HG02588 (cell line): Measurements from ENCODE around the gene POC1B.

Experiments
- ATAC-seq: cut with Tn5 transposase; IDR thresholded peaks from one replicate; pipeline ENCODE4 v1.9.1; 2021; ENCODE audit warnings: mild to moderate bottlenecking, moderate library complexity; ENCODE audit not compliant: unreplicated experiment

POC1B gene

DNA sequence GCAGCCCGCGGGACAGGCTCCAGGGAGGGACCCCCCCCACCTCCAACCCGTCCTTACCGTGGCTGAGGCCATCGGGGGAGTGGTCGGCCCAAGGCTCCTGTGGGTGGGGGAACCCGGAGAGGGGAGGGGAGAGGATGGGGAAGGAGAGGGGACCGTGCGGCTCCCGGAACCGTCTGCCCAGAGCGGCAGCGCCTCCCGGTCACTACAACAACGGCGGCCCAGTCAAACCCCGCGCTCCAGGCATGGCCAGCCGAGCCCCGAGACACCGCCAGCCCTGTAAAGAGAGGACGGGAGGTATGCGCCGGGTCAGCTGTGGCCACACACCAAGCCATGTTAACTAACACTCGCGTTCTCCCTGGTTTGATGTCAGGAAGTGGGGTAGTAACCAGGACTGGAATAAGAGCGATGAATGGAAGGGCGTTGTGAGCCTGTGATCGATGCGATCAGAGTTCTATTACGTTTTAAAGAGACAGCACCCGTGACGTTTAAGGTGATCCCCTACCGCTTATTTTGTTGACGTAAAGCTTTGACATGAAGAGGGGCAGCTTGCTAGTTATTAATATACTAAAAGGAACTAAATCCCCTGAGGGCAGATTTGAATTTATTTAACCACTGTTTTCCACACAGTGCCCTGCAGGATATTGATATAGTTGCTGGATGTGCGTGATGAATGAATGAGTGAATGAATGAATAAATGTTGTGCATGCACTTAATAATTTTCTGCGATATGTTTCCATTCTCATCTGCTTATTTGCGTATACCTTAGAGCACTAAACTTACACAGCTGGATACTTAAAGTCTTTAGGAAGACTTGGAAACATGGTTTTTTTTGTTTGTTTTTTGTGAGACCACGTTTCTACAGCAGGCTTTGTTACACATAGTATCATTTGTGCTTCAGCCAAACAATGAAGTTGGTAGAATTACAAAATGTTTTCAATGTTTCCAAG, at the start of gene POC1B:
Gene POC1B, minus strand, starts transcription at position 224 of the 947 bp plus-strand sequence. Its CDS starts 152 bp downstream, at position 72.
- peak; percentile 71 for ATAC-seq

DNA sequence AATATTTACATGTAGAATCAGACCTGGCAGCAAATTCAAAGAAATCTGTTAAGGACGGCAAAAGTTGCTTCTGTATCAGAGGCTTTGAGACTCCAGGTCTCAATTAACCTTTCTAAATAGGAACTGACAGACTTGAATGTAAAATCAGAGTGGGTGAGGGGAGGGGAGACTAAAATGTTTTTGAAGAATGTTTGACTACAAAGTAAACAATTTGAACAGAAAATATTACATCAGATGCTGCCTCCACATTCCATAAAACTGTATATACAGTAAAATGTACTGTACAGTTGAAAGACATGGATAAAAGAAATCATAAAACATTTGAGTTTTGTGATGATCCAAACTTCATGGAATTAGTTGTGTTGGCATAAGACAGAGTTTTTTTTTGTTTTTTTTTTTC, 49.5 kb upstream of the POC1B start:
- no peak for ATAC-seq

DNA sequence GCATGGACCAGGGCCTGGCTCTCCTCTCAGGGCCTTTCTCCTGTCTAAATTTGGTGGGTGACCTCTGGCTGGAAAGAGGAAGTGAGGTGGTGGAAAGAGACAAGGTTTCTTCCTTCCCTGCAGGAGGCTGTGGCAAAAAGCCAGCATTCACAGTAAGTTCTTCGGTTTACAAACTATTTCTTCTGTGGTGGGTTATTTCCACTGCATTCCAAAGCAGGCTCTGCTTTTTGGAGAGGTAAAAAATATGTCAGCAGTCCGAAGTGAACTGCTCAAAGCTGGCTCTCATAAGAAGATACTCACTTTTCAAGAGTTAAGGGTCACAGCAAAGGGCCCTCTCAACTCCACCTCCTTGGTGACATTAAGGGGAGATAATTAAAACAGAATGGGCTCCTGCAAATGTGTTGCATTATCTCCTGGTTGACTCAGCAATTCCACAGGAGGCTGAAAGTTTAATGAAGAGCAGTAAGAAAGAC, 48.9 kb upstream of the POC1B start:
- no peak for ATAC-seq

DNA sequence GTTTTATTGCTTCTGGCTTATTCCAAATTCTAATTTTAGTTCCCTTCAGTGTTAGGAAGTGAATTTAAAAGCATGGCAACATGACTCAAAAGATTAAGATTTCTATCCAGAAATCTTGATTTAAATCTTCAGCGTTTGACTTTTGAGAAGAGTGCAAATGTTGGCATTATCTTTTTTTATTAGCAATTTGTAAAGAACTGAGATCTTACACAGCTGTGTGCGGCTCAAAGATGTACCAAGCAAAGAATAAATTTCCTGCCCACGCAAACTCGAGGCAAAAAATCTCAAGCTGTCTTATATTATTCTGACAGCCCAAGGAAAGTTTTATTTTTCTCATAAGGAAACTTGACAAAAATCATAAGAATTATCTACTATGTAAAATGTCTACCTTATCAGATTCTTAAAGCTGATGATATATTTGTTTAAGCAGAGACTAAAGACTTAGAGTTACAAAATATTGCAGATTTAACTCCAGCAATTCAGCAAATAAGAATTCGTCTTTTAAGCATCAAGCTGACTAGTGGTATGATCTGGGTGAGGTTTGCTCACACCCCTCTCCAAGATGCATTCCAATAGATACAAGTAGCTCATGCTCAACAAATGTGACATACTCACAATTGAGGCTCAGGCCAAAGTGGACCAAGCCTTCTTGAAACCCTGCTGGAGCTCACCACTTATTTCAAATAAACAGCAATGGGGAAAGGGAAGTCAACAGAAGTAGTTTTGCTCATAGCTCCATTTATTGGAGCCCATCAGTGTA, 47.4 kb upstream of the POC1B start:
- ATAC-seq: no peak

DNA sequence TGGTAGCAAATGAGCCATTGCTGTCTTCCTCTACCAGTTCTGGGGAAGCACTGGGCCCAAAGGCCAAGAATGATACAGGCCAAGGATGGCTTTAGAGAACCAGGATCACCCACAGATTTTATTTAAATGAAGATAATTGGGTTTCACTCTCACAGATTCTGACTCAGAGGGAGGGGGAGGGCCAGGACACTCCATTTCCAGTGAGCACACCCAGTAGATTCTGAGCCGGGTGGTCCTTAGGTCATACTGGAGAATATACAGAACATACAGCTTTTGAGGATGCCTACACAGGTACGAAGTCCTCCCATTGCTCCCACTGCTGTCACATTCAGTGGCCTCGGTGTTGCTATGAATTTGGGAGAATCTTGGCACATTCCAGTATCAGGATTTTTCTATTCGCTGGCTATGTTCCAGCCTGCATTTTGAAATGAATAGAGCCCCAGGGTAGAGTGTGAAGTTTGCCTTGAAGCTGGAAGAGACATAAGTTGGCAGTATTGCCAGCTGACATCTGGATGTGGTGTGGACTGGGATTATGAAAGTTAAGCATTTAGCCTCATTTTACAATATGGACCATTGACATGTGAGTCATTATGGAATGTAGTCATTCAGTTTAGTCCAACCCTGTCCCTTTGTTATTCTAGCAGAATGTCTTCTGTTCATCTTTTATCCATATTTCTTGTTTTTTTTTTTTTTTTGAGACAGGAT, 45.8 kb upstream of the POC1B start:
- no peak for ATAC-seq

DNA sequence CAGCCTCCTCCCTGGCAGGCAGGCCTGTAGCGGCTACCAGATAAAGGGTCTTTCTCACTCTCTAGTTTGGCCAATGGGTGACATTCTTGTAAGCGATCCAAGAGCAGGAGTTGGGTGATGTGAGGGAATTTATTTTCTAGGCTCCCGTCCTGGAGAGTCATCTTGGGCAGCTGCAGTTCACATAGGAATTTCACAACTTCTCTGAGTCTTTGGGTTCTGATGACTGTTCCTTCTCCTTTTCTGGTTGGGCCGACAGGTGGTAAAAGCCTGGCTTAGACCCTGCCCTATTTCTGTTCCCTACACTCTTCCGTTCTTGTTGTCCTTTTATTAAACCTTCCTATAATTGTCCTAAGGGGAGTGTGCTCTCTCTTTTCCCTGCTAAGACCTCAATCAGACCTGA, 42.6 kb upstream of the POC1B start:
- ATAC-seq: no peak

DNA sequence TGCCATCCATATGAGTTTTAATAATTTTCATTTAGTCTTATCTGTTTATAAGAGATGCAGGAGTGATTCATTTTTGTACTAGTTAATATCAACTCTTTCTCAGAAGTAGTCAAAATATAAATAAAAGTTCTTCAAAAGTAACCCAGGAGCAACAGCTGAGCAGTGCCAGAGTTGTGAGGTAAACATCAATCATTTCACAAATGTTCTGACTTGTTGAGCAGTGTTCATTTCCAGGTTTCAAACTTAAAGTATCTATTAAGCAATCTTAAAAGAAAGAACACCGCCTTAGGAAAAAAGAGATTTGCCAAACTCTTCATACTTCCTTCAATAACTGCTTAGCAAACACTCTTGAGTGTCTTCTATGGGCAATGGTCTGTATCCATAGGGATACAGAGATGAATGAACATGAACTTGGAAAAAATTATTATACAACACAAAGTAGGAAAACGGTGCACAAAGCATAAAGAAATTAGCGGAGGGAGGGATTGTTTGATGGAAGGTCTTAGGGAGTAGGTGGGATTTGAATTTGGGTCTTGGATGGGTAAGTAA, 41.9 kb upstream of the POC1B start:
- ATAC-seq: no peak

DNA sequence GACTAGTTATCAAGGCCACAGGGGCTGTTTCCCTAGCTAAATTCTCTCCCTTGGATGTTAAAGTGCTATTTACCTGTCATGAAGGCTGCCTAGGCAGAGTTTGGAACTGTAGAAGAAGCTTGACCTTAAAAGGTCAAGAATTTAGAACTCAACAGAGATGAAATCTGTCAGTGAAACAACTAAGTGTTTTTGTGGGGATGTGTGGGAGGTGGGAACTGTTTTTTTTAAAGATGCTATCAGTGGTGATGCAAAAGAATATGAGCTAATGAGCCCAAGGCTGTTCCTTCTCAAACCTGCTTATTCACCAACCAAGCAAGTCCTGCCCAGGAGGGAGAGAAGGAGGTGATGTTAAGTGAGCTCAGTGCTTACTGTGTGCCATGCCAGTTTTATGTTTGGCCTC, 40.8 kb upstream of the POC1B start:
- no peak for ATAC-seq

DNA sequence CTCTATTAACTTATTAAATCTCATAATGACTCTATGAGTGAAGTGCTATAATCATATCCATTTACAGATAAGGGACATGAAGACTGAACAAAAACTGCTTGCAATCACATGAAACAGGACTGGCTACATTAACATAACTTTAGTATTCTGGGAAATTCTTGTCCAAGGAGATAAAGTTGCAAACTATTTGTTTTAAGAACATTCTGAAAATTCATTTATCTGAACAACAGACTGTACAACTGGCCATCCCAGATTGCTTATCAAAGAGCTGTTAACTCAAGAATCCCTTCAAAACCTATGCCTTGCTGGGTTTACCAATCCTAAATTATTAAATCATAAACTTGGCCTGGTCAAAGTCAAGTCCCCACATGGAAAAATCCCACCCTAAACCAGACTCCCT, 39.2 kb upstream of the POC1B start:
- no peak for ATAC-seq

DNA sequence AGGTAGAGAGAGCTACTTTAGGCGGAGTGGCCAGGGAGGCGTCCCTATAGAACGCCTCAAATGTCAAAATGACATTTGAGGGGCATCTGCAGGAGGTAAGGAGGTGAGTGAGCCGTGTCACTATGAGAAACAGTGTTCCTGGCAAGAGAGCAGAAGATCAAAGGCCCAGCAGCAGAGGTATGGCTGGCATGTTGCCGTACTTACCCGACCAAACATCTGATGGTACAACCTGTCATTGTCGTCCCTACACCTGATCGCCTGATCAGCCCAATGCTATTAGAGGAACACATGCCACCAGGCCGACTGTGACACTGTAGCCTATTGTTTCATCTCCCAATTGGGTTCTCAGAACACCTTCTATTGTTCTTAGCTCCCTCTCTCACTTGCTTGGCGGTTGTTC, 33.9 kb upstream of the POC1B start:
- ATAC-seq: no peak

DNA sequence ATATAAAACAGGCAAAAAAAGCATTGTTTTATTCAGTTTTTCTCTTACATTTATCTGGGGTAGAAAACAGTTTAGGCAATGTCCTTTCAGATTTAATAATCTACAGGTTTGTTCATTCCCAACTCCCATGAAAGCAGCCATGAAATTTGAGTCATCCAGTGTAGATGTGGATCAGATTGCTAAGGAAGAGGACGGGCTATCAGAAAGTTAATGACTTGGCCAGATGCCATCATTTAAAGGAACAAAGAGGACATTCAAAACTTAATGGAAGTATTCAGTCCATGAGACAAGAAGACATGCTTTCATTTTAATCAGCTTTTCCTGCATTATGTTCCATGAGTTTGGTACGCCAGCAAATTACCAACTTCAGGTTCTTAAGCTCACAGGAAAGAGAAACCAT, 31.1 kb upstream of the POC1B start:
- ATAC-seq: no peak

DNA sequence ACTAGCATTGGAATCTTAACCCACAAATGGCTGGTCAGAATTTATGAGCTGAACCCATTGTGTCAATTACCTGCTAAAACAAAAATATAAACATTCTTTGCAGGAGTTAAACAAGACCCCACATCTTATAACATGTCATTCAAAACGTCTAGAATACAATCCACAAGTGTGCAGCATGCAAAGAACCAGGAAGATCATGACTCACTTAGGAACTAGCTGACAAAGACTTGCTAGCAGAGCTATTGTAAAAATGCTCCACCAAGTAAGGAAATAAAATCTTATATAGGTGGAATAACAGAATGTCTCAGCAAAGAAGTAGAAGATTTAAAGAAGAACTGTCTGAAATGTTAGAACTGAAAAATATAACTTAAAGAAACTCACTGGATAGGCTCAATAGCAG, 26.5 kb upstream of the POC1B start:
- ATAC-seq: no peak

DNA sequence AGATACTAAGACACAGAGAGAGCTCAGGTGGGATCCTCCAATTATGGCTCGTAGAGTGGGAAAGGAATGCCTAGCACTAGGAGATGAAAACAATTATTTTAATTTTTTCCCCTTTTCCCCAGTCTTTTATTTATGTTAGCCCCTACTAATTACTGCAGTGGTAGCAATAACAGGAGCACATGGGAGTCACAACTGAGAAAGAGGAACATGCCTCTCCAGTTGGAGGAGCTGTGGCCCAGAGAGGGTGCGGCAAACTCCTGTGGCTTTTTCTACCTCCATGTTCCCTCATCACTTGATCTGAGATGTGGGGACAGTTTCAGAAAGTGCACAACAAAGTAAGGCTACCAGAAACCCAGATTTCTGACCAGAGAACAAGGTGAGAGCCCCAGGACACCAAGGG, 25.9 kb upstream of the POC1B start:
- no peak for ATAC-seq

DNA sequence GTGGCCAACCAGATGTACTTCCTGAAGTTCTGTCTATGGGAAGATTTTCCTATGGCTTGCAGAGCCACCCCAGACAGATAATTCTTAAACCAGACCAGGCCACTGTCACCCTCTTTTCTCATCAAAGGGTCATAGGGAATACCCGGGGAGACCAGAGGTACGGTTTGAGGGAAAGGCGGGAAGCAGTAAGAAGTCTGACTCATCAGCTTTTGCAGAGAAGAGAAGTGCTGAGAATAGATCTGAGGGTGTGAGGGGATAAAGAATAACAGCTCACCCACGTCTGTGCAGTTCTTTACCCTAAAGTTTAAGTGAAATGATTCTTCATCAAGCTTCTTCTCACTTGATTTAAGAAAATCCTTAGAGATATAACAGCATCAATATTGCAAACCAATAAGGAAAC, 21.3 kb upstream of the POC1B start:
- ATAC-seq: no peak

DNA sequence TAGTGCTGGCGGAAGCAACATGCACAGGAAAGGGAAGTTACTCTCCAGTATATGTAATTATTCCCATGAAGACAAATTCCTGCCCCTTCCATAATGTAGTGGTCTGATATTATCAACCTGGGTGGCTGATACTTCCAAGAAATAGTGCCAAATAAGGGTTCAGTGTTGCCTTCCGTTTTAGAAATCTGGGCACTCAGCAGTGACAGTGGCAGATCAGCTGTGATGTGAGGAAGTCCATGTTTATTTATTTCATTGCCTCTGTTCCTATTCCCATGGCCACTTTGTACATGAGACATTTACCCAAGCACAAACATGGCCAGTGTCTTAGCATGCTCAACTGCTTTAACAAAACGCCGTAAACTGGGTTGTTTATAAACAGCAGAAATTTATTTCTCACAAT, 20.3 kb upstream of the POC1B start:
- ATAC-seq: no peak

DNA sequence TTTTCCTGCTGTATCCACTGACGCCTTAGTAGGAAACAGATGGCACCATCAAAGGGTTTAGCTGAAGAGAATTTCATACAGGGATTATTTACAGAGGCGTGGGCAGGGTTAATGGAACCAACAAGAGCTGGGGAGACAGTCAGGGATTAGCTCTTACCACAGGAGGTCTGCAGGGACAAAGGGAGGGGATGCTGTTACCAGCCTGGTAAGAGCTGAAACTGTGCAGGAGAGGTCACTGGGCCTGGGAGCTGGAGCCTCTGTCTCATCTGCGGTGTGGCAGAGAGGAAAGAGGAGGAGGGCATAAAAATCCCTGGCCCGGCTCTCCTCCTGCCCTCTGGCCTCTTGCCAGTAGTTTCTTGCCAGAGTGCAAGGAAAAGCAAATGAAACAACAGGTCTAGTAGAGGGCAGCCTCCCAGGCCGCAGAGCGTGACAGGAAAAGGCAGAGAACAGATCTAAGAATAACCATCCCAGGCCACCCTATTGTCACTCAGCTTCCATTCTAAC, 18.9 kb upstream of the POC1B start:
- ATAC-seq: no peak

DNA sequence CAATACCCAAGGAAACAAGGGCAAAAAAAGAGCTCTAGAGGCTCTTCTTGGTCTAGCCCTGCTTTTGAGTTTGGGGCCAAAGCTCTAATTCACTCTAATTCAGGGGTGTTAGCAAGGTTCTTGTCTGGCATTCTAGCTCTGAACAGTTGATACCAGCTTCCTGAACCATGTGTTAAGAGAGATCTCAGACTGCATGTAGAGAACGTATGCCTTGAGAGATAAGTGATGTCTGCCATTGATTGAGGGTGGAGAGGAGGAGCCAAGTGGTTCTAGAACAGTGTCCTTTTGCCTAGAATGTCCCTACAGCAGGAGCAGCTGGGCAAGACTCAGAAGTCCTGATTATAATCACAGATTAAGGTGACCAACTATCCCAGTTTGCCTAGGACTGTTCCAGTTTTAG, 18.2 kb upstream of the POC1B start:
- ATAC-seq: no peak

DNA sequence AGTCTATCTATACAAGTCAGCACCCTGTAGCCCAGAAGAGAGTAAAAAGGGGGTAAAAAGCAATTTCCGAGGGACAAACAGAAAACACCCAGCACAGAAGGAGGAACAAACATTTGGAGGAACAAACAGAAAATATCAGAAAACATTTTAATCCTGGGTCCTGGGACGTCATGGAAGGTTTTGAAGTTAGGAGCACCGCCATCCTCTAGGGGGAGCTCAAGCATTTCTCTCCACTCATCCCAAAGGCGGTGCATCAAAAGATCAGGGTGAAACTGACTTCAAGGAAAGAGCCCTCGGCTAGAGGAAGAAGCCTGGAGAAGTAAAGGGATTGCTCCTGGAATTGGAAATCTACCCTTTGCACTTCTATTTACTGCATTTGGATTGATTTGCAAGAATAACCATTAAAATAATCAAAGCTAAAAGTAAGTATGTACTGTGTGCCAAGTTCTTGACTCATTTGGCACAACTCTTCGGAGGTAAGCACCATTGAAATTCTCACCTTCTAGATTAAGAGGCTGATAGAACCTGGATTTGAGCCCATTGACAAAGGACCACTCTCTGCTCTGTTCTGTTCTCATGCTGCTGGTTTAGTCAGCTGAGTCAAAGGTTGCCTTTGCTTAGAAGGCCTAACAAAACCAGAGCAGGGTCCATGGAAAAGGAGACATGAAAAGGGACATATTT, 17.2 kb upstream of the POC1B start:
- peak; percentile 85 for ATAC-seq

DNA sequence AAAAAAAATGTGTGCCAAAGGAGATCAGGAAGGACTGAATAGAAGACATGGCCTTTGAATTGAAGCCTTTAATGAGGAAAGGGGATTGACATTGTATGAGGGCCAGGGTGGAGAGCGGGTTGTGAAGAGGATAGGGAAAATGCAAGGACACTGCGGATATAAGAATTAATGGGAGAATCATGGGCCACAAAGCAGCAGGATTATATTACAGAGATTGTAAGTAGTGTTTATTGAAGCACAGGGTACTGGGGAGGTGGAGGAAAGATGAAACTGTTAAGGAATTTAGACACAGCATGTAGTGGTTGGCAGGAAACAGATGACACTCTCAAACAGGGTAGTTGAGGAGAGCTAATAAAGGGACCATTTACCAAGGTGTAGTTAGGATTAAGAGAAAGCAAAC, 16.4 kb upstream of the POC1B start:
- no peak for ATAC-seq

DNA sequence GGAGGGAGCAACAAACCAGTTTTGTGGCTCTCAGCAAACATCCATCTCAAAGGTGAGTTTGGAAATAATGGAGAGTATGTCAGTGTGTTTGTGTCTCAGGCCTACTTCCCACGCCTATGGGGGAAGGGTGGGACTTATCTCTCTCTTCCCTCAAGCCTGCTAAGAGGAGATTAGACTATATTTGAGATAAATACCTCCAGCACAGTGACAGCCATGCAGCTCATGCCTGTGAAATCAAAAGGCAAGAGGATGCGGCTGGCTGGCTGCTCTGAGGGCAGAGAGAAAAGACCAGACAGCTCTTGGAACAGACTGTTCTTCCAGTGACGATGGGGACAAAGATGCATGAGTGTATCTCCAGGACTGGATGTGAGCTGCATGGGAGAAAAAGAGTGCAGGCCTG, 14.7 kb upstream of the POC1B start:
- ATAC-seq: no peak
